Right lobe of liver (tissue), 6 donors: ENCODE measurements around the gene MGAT4D. TPM values are rescaled to one million over a fixed set of nuclear protein-coding genes. Genes with fewer than 3 reads are reported as not detected.
"Not testable (repeated sequence)": the region's sequence is repeated elsewhere in the genome, so short reads cannot be mapped to it uniquely, and the experiment has no call there.

Experiments
- ATAC-seq, 4 donors: fragments of 200-7000 bp; cut with Tn5 transposase; one replicate each; pipeline ENCODE4 v1.9.1; 2020; ENCODE audit warnings: mild to moderate bottlenecking in 4 of 4, moderate library complexity in 4 of 4
- DNase-seq, 3 donors: peaks; one replicate each; pipeline ENCODE4 v3.0.0-alpha.2; 2020
- H3K27ac ChIP-seq, 3 donors: fragments of 200-600 bp; one replicate each; pipeline ENCODE4 v1.8.0; 2022
- H3K27me3 ChIP-seq, 2 donors: fragments of 200-600 bp; one replicate each; pipeline ENCODE4 v1.8.0; 2022
- H3K36me3 ChIP-seq, 4 donors: fragments of 200-600 bp; sonication (generic) in 1 of 4; one replicate each; pipeline versions ENCODE4 v1.5.1 to v1.8.0; 2017 to 2022; ENCODE audit warnings: control low read depth in 1 of 4
- H3K4me1 ChIP-seq, 4 donors: fragments of 200-600 bp; sonication (generic) in 1 of 4; one replicate each; pipeline versions ENCODE4 v1.5.1 to v1.8.0; 2017 to 2022; ENCODE audit warnings: control low read depth in 1 of 4
- H3K4me3 ChIP-seq, 3 donors: fragments of 200-600 bp; one replicate each; pipeline ENCODE4 v1.8.0; 2022
- H3K9me3 ChIP-seq, 4 donors: fragments of 200-600 bp; sonication (generic) in 1 of 4; one replicate each; pipeline versions ENCODE4 v1.5.1 to v1.8.0; 2017 to 2022; ENCODE audit warnings: control low read depth in 1 of 4
- POLR2A ChIP-seq: fragments of 450-650 bp; IDR thresholded peaks from one replicate; pipeline ENCODE4 v1.6.1; 2017; ENCODE audit warnings: antibody characterized with exemption, mild to moderate bottlenecking
- WGBS: methylation state at CpG from one replicate; pipeline ENCODE4 v1.1.6; 2018; ENCODE audit warnings: low coverage, low lambda C conversion rate; ENCODE audit not compliant: insufficient coverage; ENCODE audit errors: missing lambda C conversion rate; 5-methylcytosine and 5-hydroxymethylcytosine counted together
- intact Hi-C, 2 donors: fragments of 100-400 bp; cut with DNase I; formaldehyde crosslinking; loops; one replicate each; pipeline versions ENCODE4 v1.11.2 to v1.14.1; 2022
- total RNA-seq, 6 experiments: library from RNA; depleted of rRNA in 2 of 6; stranded (reverse); fragments of >200 nt in 2 of 6; fragmentation: NEBNext Ultra II Directional in 3 of 6; extraction: Animal tissue kit (Norgen Biotek cat#: 25700) in 3 of 6; gene quantifications; one replicate each; pipeline versions ENCODE4 v1.1.0 to v1.2.4, GENCODE V29; 2016 to 2023
- TF ChIP-seq, protein P1 (sequence below), 4 donors: fragments of 200-600 bp in 3 of 4; fragments of 450-650 bp in 1 of 4; IDR thresholded peaks; one replicate each; pipeline versions ENCODE4 v1.5.1 to v1.8.0; 2016 to 2022; ENCODE audit warnings: antibody characterized with exemption in 4 of 4, mild to moderate bottlenecking in 2 of 4
- donor health status: DM: no; HTN: yes; CAD: no.
- donor health status: DM: no; HTN: no; CAD: no.
- donor health status: DM: no; HTN: no; CAD: no.
- donor health status: DM: no; HTN: yes; CAD: no.
- donor health status: DM: no; HTN: yes; CAD: no.

The MGAT4D gene
- total RNA-seq, 6 experiments from 2014 or later: not detected

DNA sequence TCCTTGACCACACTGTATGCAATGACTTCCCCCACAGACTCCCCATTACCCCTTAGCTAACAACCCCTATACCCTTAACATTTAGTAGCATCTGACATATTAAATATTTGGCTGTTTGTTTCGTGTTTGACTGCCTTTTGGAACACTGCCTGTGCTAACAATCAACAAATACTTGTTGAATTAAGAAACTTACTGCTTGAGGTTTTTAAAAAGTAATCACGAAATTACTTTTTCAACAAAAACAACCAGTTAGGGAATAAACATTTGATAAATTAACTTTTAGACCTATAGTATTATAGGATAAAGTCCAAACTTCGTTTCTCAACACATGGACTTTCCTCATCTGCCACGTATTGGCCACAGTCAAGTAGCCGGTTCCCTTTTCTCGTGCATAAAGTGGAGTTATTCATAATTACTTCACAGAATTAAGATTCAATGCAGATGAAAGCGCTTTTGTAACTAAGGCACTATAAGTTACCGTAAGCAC, 25.3 kb upstream of the MGAT4D start:
- Histone ChIP-seq H3K27me3 (no peaks in the 10 kb centered on the region), H3K9me3 (no peaks in the 10 kb centered on the region), H3K36me3 (no peaks in the 10 kb centered on the region), H3K27ac (no peak overlapping the region), H3K4me3 (peak overlapping the region; percentile 80 to 97 (median 80)), H3K4me1 (peaks cover 0 to 9% (median 0%) of the 10 kb centered on the region in 4 donors)
- TF ChIP-seq, protein P1, sequence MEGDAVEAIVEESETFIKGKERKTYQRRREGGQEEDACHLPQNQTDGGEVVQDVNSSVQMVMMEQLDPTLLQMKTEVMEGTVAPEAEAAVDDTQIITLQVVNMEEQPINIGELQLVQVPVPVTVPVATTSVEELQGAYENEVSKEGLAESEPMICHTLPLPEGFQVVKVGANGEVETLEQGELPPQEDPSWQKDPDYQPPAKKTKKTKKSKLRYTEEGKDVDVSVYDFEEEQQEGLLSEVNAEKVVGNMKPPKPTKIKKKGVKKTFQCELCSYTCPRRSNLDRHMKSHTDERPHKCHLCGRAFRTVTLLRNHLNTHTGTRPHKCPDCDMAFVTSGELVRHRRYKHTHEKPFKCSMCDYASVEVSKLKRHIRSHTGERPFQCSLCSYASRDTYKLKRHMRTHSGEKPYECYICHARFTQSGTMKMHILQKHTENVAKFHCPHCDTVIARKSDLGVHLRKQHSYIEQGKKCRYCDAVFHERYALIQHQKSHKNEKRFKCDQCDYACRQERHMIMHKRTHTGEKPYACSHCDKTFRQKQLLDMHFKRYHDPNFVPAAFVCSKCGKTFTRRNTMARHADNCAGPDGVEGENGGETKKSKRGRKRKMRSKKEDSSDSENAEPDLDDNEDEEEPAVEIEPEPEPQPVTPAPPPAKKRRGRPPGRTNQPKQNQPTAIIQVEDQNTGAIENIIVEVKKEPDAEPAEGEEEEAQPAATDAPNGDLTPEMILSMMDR (IDR thresholded peaks at IDR 0.05): no peak
- TF ChIP-seq POLR2A: no peak
- intact Hi-C loops: no loop called here
- WGBS: 5% methylated on average over 8 of the region's 8 CpGs
- ATAC-seq (peak; percentile 3 to 37 (median 12)), DNase-seq (no peak)

DNA sequence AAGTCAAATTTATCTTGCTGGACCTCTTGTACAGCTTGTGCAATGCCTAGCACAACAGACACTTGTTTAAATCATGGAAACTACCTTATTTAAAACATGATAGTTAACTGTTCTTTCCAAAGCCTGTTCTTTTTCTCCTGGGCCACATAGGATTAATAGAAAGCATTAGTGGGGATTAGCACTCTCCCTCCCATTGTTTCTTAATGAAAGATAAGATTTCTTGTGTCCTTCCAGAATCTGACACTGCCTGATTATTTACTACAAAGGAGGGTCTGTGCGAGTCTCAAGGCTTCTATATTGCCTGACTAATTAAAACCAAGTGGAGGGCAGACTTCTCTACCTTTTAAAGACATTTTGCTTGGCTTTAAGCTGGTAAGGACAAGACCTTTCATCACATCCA, 17.3 kb upstream of the MGAT4D start:
- DNase-seq (no peak), ATAC-seq (no peak)
- H3K27ac ChIP-seq: no peak overlapping the region
- no peak overlapping the region for H3K4me3 ChIP-seq
- H3K4me1 ChIP-seq: no peaks in the 10 kb centered on the region
- no peaks in the 10 kb centered on the region for H3K9me3 ChIP-seq
- H3K27me3 ChIP-seq: no peaks in the 10 kb centered on the region
- 40% methylated on average over 1 of the region's 1 CpG for WGBS
- no peaks in the 10 kb centered on the region for H3K36me3 ChIP-seq
- TF ChIP-seq, protein P1 (IDR thresholded peaks at IDR 0.05): no peak
- intact Hi-C loops: no loop called here

DNA sequence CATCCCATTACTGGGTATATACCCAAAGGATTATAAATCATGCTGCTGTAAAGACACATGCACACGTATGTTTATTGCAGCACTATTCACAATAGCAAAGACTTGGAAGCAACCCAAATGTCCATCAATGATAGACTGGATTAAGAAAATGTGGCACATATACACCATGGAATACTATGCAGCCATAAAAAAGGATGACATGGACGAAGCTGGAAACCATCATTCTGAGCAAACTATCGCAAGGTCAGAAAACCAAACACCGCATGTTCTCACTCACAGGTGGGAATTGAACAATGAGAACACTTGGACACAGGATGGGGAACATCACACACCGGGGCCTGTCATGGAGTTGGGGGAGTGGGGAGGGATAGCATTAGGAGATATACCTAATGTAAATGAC, 15.7 kb upstream of the MGAT4D start:
- H3K4me1 ChIP-seq, H3K9me3 ChIP-seq, H3K27ac ChIP-seq, H3K27me3 ChIP-seq, DNase-seq, H3K36me3 ChIP-seq, H3K4me3 ChIP-seq, ATAC-seq, intact Hi-C loops: not testable (repeated sequence)
- 76% methylated on average over 3 of the region's 5 CpGs for WGBS

DNA sequence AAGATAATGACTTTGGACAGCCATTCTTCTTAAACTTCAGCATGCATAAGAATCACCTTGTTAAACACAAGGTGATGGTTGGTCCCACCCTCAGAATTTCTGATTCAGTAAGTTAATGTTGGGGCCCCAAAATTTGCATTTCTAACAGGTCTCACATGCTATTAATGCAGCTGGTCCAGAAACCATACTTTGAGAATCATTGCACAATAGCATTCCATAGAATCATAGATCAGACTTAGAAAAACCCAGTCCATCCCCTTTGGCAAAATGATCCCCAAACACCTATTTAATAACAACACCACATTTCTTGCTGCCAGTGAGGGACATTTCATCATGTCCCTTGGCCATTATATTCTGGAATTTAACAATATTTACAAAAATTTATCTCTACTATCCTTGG, 6.2 kb upstream of the MGAT4D start:
- H3K36me3 ChIP-seq: no peaks in the 10 kb centered on the region
- no peak for ATAC-seq

DNA sequence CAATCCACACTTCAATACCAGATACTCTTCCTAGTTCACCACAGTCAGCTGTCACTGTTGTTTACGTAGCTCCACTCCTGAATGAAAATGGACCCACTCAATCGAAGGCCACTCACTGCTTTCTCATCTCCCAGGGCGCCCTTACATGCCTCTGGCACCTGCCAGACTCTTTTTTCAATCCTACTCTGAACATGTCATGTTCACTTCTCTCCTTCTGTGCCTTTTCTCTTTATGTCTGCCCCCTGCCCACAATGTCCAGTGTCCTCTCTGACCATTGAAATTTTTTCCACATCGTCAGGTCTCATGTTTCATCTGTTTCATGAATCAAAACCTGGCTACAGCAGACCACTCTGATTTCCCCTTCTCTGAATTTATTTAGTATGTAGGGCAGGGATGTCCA, 1.3 kb upstream of the MGAT4D start:
- ATAC-seq: no peak
- DNase-seq: no peak
- Histone ChIP-seq H3K4me3 (no peak overlapping the region), H3K27ac (no peak overlapping the region), H3K4me1 (no peaks in the 10 kb centered on the region), H3K27me3 (peaks cover 7 to 22% of the 10 kb centered on the region in 2 donors), H3K9me3 (no peaks in the 10 kb centered on the region), H3K36me3 (no peaks in the 10 kb centered on the region)
- WGBS: 77% methylated on average over 4 of the region's 4 CpGs
- intact Hi-C loops: no loop called here
- no peak for TF ChIP-seq POLR2A
- TF ChIP-seq, protein P1 (IDR thresholded peaks at IDR 0.05): no peak

More for the DNA sequence above, 6.2 kb upstream of the MGAT4D start:
- DNase-seq: no peak
- Histone ChIP-seq H3K27ac (no peak overlapping the region), H3K4me3 (no peak overlapping the region), H3K4me1 (no peaks in the 10 kb centered on the region), H3K27me3 (no peaks in the 10 kb centered on the region), H3K9me3 (no peaks in the 10 kb centered on the region)
- intact Hi-C loops: no loop called here
- TF ChIP-seq POLR2A: no peak
- TF ChIP-seq, protein P1 (IDR thresholded peaks at IDR 0.05): no peak
